Gastroesophageal sphincter (tissue), 4 donors: Measurements from ENCODE around the gene GARS1. TPM values are rescaled to one million over a fixed set of nuclear protein-coding genes. Genes with fewer than 3 reads are reported as not detected.
A peak's percentile ranks its signal among the peaks of the same experiment; 100 is the strongest.
"Not testable (repeated sequence)": the region's sequence is repeated elsewhere in the genome, so short reads cannot be mapped to it uniquely, and the experiment has no call there.

Experiments used
- ATAC-seq: fragments of 150-250 bp; one replicate; pipeline ENCODE4 v1.9.1; 2016; ENCODE audit warnings: mild to moderate bottlenecking, moderate library complexity
- H3K27ac ChIP-seq, 4 donors: fragments of 200-600 bp; sonication (generic) in 3 of 4; 1 replicate in 3 of 4; 2 replicates in 1 of 4; pipeline ENCODE4 v1.5.1; 2016 to 2019
- H3K27me3 ChIP-seq: fragments of 200-600 bp; sonication (generic); one replicate; pipeline ENCODE4 v1.5.1; 2019
- H3K36me3 ChIP-seq, 2 donors: fragments of 200-600 bp; sonication (generic); one replicate each; pipeline ENCODE4 v1.5.1; 2019; ENCODE audit warnings: control low read depth in 1 of 2
- H3K4me1 ChIP-seq, 3 donors: fragments of 200-600 bp; sonication (generic); 1 replicate in 2 of 3; 2 replicates in 1 of 3; pipeline ENCODE4 v1.5.1; 2016 to 2019; ENCODE audit warnings: control low read depth in 2 of 3
- H3K4me3 ChIP-seq, 2 donors: fragments of 200-600 bp; sonication (generic); one replicate each; pipeline ENCODE4 v1.5.1; 2019; ENCODE audit warnings: mild to moderate bottlenecking in 1 of 2, moderate library complexity in 1 of 2
- H3K9me3 ChIP-seq, 3 donors: fragments of 200-600 bp; sonication (generic); one replicate each; pipeline ENCODE4 v1.5.1; 2017 to 2019; ENCODE audit warnings: control low read depth in 2 of 3
- CTCF ChIP-seq, 4 experiments: fragments of 200-600 bp in 2 of 4; fragments of 450-650 bp in 2 of 4; sonication (generic) in 1 of 4; IDR thresholded peaks; one replicate each; pipeline ENCODE4 v1.5.1; 2017 to 2019; ENCODE audit warnings: antibody characterized with exemption in 4 of 4, mild to moderate bottlenecking in 2 of 4, moderate library complexity in 2 of 4
- EP300 ChIP-seq: sonication (generic); formaldehyde crosslinking; IDR thresholded peaks from one replicate; pipeline ENCODE4 v1.6.1; 2017; ENCODE audit warnings: antibody characterized with exemption, mild to moderate bottlenecking
- POLR2A ChIP-seq, 2 donors: fragments of 450-650 bp; IDR thresholded peaks; one replicate each; pipeline ENCODE4 v1.6.1; 2017; ENCODE audit warnings: antibody characterized with exemption in 2 of 2, mild to moderate bottlenecking in 2 of 2, moderate library complexity in 1 of 2
- POLR2AphosphoS5 ChIP-seq: sonication (generic); formaldehyde crosslinking; IDR thresholded peaks from one replicate; pipeline ENCODE4 v1.6.1; 2017; ENCODE audit warnings: antibody characterized with exemption
- WGBS, 2 donors: methylation state at CpG; one replicate each; pipeline ENCODE4 v1.1.5; 2018; ENCODE audit warnings: low coverage in 1 of 2; 5-methylcytosine and 5-hydroxymethylcytosine counted together
- total RNA-seq, 4 donors: library from RNA; depleted of rRNA; stranded (reverse); fragments of >200 nt; gene quantifications; one replicate each; pipeline ENCODE4 v1.1.0, GENCODE V29; 2016

Gene GARS1
- total RNA-seq, 4 donors from 2014 or later = 44.7 to 81.9 (median 49.7) TPM

- no peak for ATAC-seq
- WGBS, 2 donors = 62 to 66% methylated on average over 3 to 5 of the region's 5 CpGs
- H3K27ac ChIP-seq = no peak overlapping the region
These were observed 9.7 kb upstream of the GARS1 start for GRCh38 chr7:30584965-30585364.

GRCh38 chr7:30585675-30586074 lies 9.0 kb upstream of the GARS1 start:
- Histone ChIP-seq H3K27ac (no peak overlapping the region), H3K4me1 (peaks cover 0 to 5% (median 0%) of the 10 kb centered on the region in 3 donors), H3K36me3 (peaks cover 6 to 46% of the 10 kb centered on the region in 2 donors), H3K4me3 (no peak overlapping the region), H3K27me3 (no peaks in the 10 kb centered on the region), H3K9me3 (no peaks in the 10 kb centered on the region)
- ATAC-seq = no peak
- TF ChIP-seq POLR2AphosphoS5 (no peak), EP300 (no peak), CTCF (IDR thresholded peaks at IDR 0.05) (no peak), POLR2A (IDR thresholded peaks at IDR 0.05) (no peak)
- whole genome bisulfite sequencing, 2 donors = 83 to 90% methylated on average over 1 to 3 of the region's 3 CpGs

More at GRCh38 chr7:30584965-30585364, 9.7 kb upstream of the GARS1 start:
- peaks cover 0 to 5% (median 0%) of the 10 kb centered on the region in 3 donors for H3K4me1 ChIP-seq
- H3K4me3 ChIP-seq = no peak overlapping the region
- H3K36me3 ChIP-seq = peaks cover 7 to 51% of the 10 kb centered on the region in 2 donors
- TF ChIP-seq POLR2AphosphoS5 (no peak), EP300 (no peak), POLR2A (IDR thresholded peaks at IDR 0.05) (no peak), CTCF (IDR thresholded peaks at IDR 0.05) (no peak)
- H3K9me3 ChIP-seq = no peaks in the 10 kb centered on the region
- H3K27me3 ChIP-seq = no peaks in the 10 kb centered on the region

- not testable (repeated sequence) for ATAC-seq, H3K27ac ChIP-seq, H3K9me3 ChIP-seq, H3K27me3 ChIP-seq, H3K4me3 ChIP-seq
- Histone ChIP-seq H3K36me3 (peaks cover 2 to 36% of the 10 kb centered on the region in 2 donors), H3K4me1 (peaks cover 0 to 10% (median 0%) of the 10 kb centered on the region in 3 donors)
- WGBS, 2 donors = 90 to 100% methylated on average over 2 to 3 of the region's 4 CpGs
These were observed 7.1 kb upstream of the GARS1 start for GRCh38 chr7:30587547-30587946.

GRCh38 chr7:30589111-30589510 lies 5.6 kb upstream of the GARS1 start:
- ATAC-seq = no peak
- Histone ChIP-seq H3K27ac (no peak overlapping the region), H3K4me1 (peaks cover 2 to 26% (median 3%) of the 10 kb centered on the region in 3 donors), H3K36me3 (peaks cover under 1 to 21% of the 10 kb centered on the region in 2 donors), H3K4me3 (no peak overlapping the region), H3K27me3 (no peaks in the 10 kb centered on the region), H3K9me3 (no peaks in the 10 kb centered on the region)
- no peak for TF ChIP-seq CTCF (IDR thresholded peaks at IDR 0.05)
- TF ChIP-seq POLR2A (IDR thresholded peaks at IDR 0.05) = no peak
- TF ChIP-seq POLR2AphosphoS5 = no peak
- TF ChIP-seq EP300 = no peak
- 96% methylated on average over 2 to 3 of the region's 3 CpGs for WGBS, 2 donors

GRCh38 chr7:30594048-30594539 lies 584 bp upstream of the GARS1 start:
- no peaks in the 10 kb centered on the region for H3K9me3 ChIP-seq
- peak; percentile 53 for ATAC-seq
- no peak for TF ChIP-seq POLR2A (IDR thresholded peaks at IDR 0.05)
- no peak for TF ChIP-seq POLR2AphosphoS5
- TF ChIP-seq CTCF (IDR thresholded peaks at IDR 0.05) = peak in 1 of 4 experiments; percentile 1
- H3K27me3 ChIP-seq = no peaks in the 10 kb centered on the region
- peak overlapping the region; percentile 81 for H3K4me3 ChIP-seq
- WGBS, 2 donors = 0 to 2% methylated on average over 4 to 12 of the region's 12 CpGs
- H3K27ac ChIP-seq = peak overlapping the region; percentile 89 to 95 (median 92)
- peaks cover 0 to 5% of the 10 kb centered on the region in 2 donors for H3K36me3 ChIP-seq
- peaks cover 2 to 47% (median 3%) of the 10 kb centered on the region in 3 donors for H3K4me1 ChIP-seq
